ENCODE results near the gene MAP1LC3A. TPM values are rescaled to one million over a fixed set of nuclear protein-coding genes. Genes with fewer than 3 reads are reported as not detected.

MAP1LC3A gene
- total RNA-seq, 1 donor from 2014 or later = 83.9 TPM

DNA sequence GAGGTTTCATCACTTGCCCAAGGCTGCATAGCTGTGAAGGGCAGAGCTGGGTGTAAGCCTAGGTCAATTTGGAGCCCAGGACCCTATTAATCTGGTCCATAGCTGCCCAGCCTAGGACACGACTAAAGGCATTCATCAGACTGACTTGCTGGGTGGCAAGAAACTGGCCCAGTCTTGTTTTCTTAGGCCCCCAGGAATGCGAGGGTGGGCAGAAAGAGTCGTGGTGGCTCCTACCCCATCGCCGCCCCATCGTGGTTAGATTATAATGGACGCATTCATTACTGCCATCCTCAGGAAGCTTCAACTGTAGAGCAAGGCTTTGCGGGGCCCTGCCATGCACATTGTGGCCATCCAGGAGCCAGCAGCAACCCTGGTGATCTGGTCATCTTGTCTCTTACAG is 26.2 kb upstream of the MAP1LC3A start:
- no peak for DNase-seq (ENCODE audit: extremely low spot score, unreplicated experiment)
- Mint-ChIP-seq H3K36me3 (peaks cover 41% of the 10 kb centered on the region), H3K4me1 (ENCODE audit: unreplicated experiment) (peaks cover 9% of the 10 kb centered on the region), H3K27me3 (no peaks in the 10 kb centered on the region), H3K9me3 (no peaks in the 10 kb centered on the region), H3K4me3 (no peak overlapping the region), H3K27ac (peak overlapping the region; percentile 30)
- TF ChIP-seq, protein P1, sequence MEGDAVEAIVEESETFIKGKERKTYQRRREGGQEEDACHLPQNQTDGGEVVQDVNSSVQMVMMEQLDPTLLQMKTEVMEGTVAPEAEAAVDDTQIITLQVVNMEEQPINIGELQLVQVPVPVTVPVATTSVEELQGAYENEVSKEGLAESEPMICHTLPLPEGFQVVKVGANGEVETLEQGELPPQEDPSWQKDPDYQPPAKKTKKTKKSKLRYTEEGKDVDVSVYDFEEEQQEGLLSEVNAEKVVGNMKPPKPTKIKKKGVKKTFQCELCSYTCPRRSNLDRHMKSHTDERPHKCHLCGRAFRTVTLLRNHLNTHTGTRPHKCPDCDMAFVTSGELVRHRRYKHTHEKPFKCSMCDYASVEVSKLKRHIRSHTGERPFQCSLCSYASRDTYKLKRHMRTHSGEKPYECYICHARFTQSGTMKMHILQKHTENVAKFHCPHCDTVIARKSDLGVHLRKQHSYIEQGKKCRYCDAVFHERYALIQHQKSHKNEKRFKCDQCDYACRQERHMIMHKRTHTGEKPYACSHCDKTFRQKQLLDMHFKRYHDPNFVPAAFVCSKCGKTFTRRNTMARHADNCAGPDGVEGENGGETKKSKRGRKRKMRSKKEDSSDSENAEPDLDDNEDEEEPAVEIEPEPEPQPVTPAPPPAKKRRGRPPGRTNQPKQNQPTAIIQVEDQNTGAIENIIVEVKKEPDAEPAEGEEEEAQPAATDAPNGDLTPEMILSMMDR (conservative IDR thresholded peaks at IDR 0.05) = no peak

DNA sequence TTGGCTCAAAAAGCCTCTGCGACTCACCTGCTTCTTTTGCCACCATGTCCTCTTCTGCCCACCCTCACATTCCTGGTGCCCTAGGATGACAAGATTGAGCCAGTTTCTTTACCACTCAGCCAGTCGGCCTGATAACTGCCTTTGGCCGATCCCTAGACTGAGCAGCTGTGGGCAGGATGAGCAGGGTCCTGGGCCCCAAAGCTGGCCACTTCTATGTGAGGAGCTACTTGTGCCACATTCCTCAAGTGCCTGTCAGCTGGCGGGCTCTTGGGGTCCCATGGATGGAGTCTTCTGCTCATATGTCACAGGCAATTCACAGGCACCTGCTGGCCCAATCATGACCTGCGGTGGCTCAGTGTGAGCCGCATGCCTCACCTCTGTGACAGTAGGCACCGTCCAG is 25.8 kb upstream of the MAP1LC3A start:
- H3K27me3 Mint-ChIP-seq = no peaks in the 10 kb centered on the region
- peaks cover 9% of the 10 kb centered on the region for H3K4me1 Mint-ChIP-seq (ENCODE audit: unreplicated experiment)
- H3K9me3 Mint-ChIP-seq = no peaks in the 10 kb centered on the region
- H3K36me3 Mint-ChIP-seq = peaks cover 41% of the 10 kb centered on the region
- DNase-seq (ENCODE audit: extremely low spot score, unreplicated experiment) = no peak
- H3K4me3 Mint-ChIP-seq = no peak overlapping the region
- peak overlapping the region; percentile 30 for H3K27ac Mint-ChIP-seq
- TF ChIP-seq, protein P1 (conservative IDR thresholded peaks at IDR 0.05) = no peak

DNA sequence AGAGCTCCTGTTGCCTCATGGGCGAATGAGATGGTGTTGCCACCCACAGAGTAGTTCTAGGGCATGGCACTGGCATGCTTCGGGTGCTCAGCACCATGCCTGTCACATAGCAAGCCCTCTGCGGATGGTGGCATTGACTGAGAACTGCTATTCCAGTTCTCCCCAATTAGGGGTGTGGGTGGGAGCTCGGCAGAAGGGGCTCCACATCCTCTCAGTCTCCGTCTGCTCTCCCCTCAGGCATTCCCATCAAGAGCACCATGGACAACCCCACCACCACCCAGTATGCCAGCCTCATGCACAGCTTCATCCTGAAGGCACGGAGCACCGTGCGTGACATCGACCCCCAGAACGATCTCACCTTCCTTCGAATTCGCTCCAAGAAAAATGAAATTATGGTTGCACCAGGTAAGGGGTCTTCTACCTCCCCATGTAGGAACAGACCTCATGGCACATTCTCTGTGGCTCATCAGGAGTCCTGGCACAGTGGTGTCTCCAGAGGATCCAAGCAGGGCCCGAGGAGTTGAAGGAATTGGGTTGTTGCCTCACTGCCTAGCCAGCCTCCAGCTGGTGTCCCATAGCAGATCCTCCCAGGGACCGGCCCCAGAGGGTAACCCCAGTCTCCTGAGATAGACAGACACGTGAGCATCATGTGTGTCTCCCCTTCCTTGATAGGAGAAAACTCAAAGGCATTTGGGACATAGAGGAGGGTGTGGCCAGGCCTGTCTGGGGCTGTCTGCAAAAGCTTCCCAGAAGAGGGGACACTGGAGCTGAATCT is 23.9 kb upstream of the MAP1LC3A start:
- Mint-ChIP-seq H3K36me3 (peaks cover 36% of the 10 kb centered on the region), H3K27me3 (no peaks in the 10 kb centered on the region), H3K4me3 (no peak overlapping the region), H3K9me3 (no peaks in the 10 kb centered on the region), H3K4me1 (ENCODE audit: unreplicated experiment) (peaks cover 9% of the 10 kb centered on the region), H3K27ac (peak overlapping the region; percentile 41)
- DNase-seq (ENCODE audit: extremely low spot score, unreplicated experiment) = no peak
- TF ChIP-seq, protein P1 (conservative IDR thresholded peaks at IDR 0.05) = no peak

DNA sequence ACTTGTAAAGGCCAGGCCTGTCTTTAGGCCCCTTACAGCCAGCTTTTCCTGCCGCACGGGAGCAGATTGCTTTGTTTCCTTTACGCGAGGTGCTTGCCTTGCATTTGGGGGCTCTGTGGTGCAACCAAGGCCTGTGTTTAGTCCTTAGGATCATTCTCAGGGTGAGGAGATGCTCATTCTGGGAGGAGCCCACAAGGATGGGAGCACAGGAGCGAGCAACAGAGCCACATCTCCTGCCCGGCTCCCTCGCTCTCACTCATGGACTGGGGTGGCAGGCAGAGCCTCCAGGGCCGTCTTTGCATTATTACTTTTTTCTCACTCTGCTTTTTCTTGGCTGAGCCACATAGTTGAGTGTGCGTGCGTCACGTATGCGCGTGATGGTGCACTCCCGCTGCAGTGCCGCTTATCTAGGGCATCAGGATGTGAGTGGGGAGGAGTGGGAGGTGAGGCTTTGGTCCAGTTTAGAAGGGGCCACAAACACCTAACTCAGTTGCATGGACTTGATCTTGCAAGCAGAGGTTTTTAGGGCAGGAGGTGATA is 23.1 kb upstream of the MAP1LC3A start:
- H3K36me3 Mint-ChIP-seq = peaks cover 42% of the 10 kb centered on the region

DNA sequence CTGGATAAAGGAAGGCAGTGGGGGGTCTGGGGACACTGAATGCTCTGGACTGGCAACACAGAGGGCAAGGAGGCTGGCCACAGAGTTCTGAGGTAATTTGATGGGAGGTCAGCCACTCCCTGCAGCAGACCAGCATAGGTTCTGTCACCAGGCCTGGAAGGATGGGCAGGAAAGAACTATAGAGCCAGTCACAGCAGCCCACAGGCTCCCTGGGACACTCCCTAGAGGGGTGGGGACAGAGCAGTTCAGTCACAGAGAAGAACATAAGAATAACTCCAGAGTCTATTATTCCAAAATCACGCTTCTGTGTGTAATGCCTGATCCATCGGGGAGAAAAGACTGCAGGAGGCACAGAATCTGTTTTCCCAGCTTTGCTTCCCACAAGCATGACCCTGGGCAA is 22.7 kb upstream of the MAP1LC3A start:
- Mint-ChIP-seq H3K4me1 (ENCODE audit: unreplicated experiment) (peaks cover 5% of the 10 kb centered on the region), H3K4me3 (no peak overlapping the region), H3K9me3 (no peaks in the 10 kb centered on the region), H3K27ac (peak overlapping the region; percentile 46), H3K27me3 (no peaks in the 10 kb centered on the region), H3K36me3 (peaks cover 43% of the 10 kb centered on the region)
- no peak for DNase-seq (ENCODE audit: extremely low spot score, unreplicated experiment)
- TF ChIP-seq, protein P1 (conservative IDR thresholded peaks at IDR 0.05) = no peak

More for the DNA sequence above, 23.1 kb upstream of the MAP1LC3A start:
- no peaks in the 10 kb centered on the region for H3K9me3 Mint-ChIP-seq
- no peak overlapping the region for H3K4me3 Mint-ChIP-seq
- H3K27me3 Mint-ChIP-seq = no peaks in the 10 kb centered on the region
- peaks cover 9% of the 10 kb centered on the region for H3K4me1 Mint-ChIP-seq (ENCODE audit: unreplicated experiment)
- DNase-seq (ENCODE audit: extremely low spot score, unreplicated experiment) = no peak
- TF ChIP-seq, protein P1 (conservative IDR thresholded peaks at IDR 0.05) = no peak
- H3K27ac Mint-ChIP-seq = peak overlapping the region; percentile 46

Data from type B pancreatic cell (in vitro differentiated cells).